Ovary (tissue), 3 donors: Measurements from ENCODE around the gene TULP4.
"Not testable (repeated sequence)": the region's sequence is repeated elsewhere in the genome, so short reads cannot be mapped to it uniquely, and the experiment has no call there.

Source experiments
- CTCF ChIP-seq, 3 donors: fragments of 450-650 bp in 2 of 3; fragments of 200-600 bp in 1 of 3; IDR thresholded peaks; one replicate each; pipeline versions ENCODE4 v1.5.1 to v1.8.0; 2016 to 2022; ENCODE audit warnings: antibody characterized with exemption in 3 of 3, mild to moderate bottlenecking in 1 of 3
- POLR2A ChIP-seq: fragments of 450-650 bp; IDR thresholded peaks from one replicate; pipeline ENCODE4 v1.6.1; 2017; ENCODE audit warnings: antibody characterized with exemption, mild to moderate bottlenecking, moderate library complexity
- donor health status: DM: no; HTN: no; CAD: no.

DNA sequence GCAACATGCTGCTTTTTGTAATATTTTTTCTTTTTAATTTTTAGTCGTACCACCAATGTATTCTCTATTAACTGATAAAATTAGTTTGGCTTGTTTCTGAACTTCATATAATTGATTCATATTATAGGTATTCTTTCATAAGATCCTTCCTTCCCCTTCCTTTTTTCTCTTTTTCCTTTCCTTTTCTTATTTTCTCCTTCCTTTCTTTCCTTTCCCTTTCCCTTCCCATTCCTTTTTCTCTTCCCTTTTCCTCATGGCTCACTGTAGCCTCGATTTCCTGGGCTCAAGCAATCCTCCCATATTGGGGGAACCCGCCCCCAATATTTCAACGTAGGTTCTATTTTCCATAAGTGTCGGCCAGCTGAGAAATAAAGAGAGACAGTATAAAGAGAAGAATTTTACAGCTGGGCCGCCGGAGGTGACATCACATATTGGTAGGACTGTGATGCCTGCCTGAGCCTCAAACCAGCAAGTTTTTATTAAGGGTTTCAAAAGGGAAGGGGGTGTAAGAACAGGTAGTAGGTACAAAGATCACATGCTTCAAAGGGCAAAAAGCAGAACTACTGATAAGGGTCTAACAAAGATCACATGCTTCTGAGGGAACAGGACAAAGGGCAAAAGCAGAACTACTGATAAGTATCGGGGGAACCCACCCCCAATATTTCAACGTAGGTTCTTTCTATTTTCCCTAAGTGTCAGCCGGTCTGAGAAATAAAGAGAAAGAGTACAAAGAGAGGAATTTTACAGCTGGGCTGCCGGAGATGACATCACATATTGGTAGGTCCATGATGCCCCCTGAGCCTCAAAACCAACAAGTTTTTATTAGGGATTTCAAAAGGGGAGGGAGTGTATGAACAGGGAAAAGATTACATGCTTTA lies 16.1 kb upstream of the TULP4 start:
- TF ChIP-seq POLR2A; CTCF (IDR thresholded peaks at IDR 0.05): not testable (repeated sequence)
